PC-9 (cell line): Measurements from ENCODE around the gene ZNF516. TPM values are rescaled to one million over a fixed set of nuclear protein-coding genes. Genes with fewer than 3 reads are reported as not detected.

Experiments used
- BruUV-seq: library from RNA; stranded (reverse); fragments of 400-500 nt; replicated peaks from 2 replicates; lab custom pipeline; 2021; lab: Mats Ljungman, UMichigan
- CTCF ChIA-PET: fragments of 300-600 bp; sonication (Branson Sonifier 250); formaldehyde crosslinking; loops from one replicate; lab custom pipeline; 2022; ENCODE audit warnings: antibody characterized with exemption; lab: Charles Lee
- POLR2A ChIA-PET: fragments of 300-600 bp; sonication (Branson Sonifier 250); formaldehyde crosslinking; loops from one replicate; lab custom pipeline; 2022; ENCODE audit warnings: antibody characterized with exemption; ENCODE audit not compliant: unreplicated experiment; lab: Charles Lee
- DNase-seq, 2 experiments: peaks; one replicate each; pipeline versions ENCODE4 v3.0.0 to v3.0.0-alpha.2; 2015 to 2022; ENCODE audit warnings: mixed read lengths in 1 of 2
- H2AFZ ChIP-seq: fragments of 200-600 bp; sonication (generic); 2 replicates; pipeline ENCODE4 v1.8.1; 2017; ENCODE audit warnings: antibody characterized with exemption
- H3F3A ChIP-seq: fragments of 200-600 bp; sonication (generic); 2 replicates; pipeline ENCODE4 v1.8.1; 2017; ENCODE audit warnings: antibody characterized with exemption, mild to moderate bottlenecking, low read depth; ENCODE audit not compliant: insufficient read depth
- H3K27ac ChIP-seq: fragments of 200-600 bp; sonication (generic); 2 replicates; pipeline ENCODE4 v1.6.1; 2016; ENCODE audit warnings: mixed run types
- H3K27me3 ChIP-seq: fragments of 200-600 bp; sonication (generic); 2 replicates; pipeline ENCODE4 v1.6.1; 2016; ENCODE audit warnings: low read depth, mixed run types; ENCODE audit not compliant: insufficient read depth
- H3K36me3 ChIP-seq: fragments of 200-600 bp; sonication (generic); 2 replicates; pipeline ENCODE4 v1.6.1; 2016; ENCODE audit warnings: low read depth, mixed run types
- H3K4me1 ChIP-seq: fragments of 200-600 bp; sonication (generic); replicated peaks from 2 replicates; pipeline ENCODE4 v1.6.1; 2016; ENCODE audit warnings: mixed run types; ENCODE audit not compliant: insufficient read depth
- H3K4me2 ChIP-seq: fragments of 200-600 bp; sonication (generic); 2 replicates; pipeline ENCODE4 v1.6.1; 2017; ENCODE audit warnings: mixed run types
- H3K4me3 ChIP-seq: fragments of 200-600 bp; sonication (generic); 2 replicates; pipeline ENCODE4 v1.6.1; 2016; ENCODE audit warnings: mixed run types
- H3K79me2 ChIP-seq: fragments of 200-600 bp; sonication (generic); 2 replicates; pipeline ENCODE4 v1.6.1; 2017; ENCODE audit warnings: low read depth, mixed run types
- H3K9me2 ChIP-seq: fragments of 200-600 bp; sonication (generic); 2 replicates; pipeline ENCODE4 v1.8.1; 2017; ENCODE audit warnings: mild to moderate bottlenecking; ENCODE audit not compliant: insufficient read depth
- H3K9me3 ChIP-seq: fragments of 200-600 bp; sonication (generic); 2 replicates; pipeline ENCODE4 v1.8.1; 2016; ENCODE audit warnings: low read depth; ENCODE audit not compliant: insufficient read depth
- H4K20me1 ChIP-seq: fragments of 200-600 bp; sonication (generic); 2 replicates; pipeline ENCODE4 v1.8.1; 2017; ENCODE audit not compliant: insufficient read depth
- EZH2 ChIP-seq: fragments of 200-600 bp; sonication (generic); IDR thresholded peaks from 2 replicates; pipeline ENCODE4 v1.8.0; 2017; ENCODE audit warnings: antibody characterized with exemption, low read depth
- intact Hi-C: fragments of 100-400 bp; cut with micrococcal nuclease; formaldehyde crosslinking; loops from one replicate; pipeline ENCODE4 v1.10.0; 2022; ENCODE audit not compliant: unreplicated experiment
- total RNA-seq: library from RNA; stranded (reverse); gene quantifications from 2 replicates; pipeline ENCODE4 v1.2.3, GENCODE V29; 2021
- TF ChIP-seq, protein P1 (sequence below): fragments of 200-600 bp; sonication (generic); conservative IDR thresholded peaks from 2 replicates; pipeline ENCODE4 v1.6.1; 2017; ENCODE audit warnings: mixed run types, antibody characterized with exemption, mild to moderate bottlenecking, moderate library complexity

ZNF516 gene
- total RNA-seq, 1 experiment from 2014 or later = 32.7 TPM

DNA sequence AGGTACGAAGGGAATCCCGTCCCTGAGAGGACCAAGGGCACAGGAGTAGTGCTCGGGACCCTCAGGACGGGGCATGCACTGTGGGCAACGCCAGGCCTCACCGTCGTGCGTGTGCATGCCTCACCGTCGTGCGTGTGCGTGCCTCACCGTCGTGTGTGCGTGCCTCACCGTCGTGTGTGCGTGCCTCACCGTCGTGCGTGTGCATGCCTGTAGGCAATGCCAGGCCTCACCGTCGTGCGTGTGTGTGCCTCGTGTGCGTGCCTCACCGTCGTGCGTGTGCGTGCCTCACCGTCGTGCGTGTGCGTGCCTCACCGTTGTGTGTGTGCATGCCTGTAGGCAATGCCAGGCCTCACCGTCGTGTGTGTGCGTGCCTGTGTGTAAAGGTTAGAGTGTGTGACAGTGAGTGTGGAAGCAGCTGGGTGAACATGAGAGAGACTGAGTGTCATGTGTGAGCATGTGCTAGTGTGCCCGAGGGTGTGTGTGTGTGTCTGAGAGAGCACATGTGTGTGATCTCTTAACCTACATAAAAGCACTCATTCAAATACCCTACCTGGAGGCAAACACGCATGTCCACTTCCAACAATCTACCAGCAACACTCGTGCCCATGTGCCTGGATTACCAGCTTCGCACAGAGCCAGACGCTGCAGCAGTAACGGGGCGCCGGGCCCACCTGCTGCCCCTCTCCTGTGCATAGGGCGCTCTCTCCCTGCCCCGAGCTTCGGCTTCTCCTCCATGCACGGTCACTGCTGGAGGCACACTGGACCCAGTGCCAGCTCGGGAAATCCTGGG, 36.3 kb downstream of the ZNF516 start:
- H3K4me3 ChIP-seq = no peak overlapping the region
- CTCF ChIA-PET = no interaction called here
- POLR2A ChIA-PET = no interaction called here
- H4K20me1 ChIP-seq = peaks cover 59% of the 10 kb centered on the region
- H2AFZ ChIP-seq = no peak overlapping the region
- no peaks in the 10 kb centered on the region for H3K9me2 ChIP-seq
- H3K9me3 ChIP-seq = no peaks in the 10 kb centered on the region
- DNase-seq = no peak
- no peak overlapping the region for H3K4me2 ChIP-seq
- BruUV-seq = no TSS peak
- no peaks in the 10 kb centered on the region for H3K27me3 ChIP-seq
- peaks cover 17% of the 10 kb centered on the region for H3K79me2 ChIP-seq
- no peaks in the 10 kb centered on the region; the same call in 1 of the 2 replicates for H3K4me1 ChIP-seq
- intact Hi-C loops = loop anchor here (1.0 kb wide), 1 partner anchor 35 kb away; no protein-coding TSS in a partner anchor
- no peak overlapping the region for H3K27ac ChIP-seq
- peaks cover 4% of the 10 kb centered on the region; the same call in 1 of the 2 replicates for H3F3A ChIP-seq
- no peaks in the 10 kb centered on the region for H3K36me3 ChIP-seq
- no peak for TF ChIP-seq EZH2
- TF ChIP-seq, protein P1, sequence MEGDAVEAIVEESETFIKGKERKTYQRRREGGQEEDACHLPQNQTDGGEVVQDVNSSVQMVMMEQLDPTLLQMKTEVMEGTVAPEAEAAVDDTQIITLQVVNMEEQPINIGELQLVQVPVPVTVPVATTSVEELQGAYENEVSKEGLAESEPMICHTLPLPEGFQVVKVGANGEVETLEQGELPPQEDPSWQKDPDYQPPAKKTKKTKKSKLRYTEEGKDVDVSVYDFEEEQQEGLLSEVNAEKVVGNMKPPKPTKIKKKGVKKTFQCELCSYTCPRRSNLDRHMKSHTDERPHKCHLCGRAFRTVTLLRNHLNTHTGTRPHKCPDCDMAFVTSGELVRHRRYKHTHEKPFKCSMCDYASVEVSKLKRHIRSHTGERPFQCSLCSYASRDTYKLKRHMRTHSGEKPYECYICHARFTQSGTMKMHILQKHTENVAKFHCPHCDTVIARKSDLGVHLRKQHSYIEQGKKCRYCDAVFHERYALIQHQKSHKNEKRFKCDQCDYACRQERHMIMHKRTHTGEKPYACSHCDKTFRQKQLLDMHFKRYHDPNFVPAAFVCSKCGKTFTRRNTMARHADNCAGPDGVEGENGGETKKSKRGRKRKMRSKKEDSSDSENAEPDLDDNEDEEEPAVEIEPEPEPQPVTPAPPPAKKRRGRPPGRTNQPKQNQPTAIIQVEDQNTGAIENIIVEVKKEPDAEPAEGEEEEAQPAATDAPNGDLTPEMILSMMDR = no peak

DNA sequence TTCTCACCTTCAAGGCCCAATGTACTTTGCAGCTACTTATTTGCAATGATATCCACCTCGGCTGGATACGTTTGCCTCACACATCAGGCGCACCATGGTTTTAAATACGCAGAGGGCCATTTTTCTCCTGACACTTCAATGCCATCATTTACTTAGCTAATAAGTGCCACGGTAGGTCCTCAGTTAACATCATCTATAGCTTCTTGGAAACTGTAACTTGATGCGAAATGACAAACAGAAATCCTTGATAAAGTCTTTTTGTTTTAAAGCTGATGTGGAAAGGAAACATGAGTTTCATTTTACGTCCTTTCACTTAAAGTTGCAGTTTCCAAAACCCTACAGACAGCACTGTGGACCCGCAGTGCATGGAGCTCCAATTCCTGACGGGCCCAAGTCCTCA, 37.1 kb downstream of the ZNF516 start:
- Histone ChIP-seq H3K4me2 (no peak overlapping the region), H4K20me1 (peaks cover 63% of the 10 kb centered on the region), H3K9me2 (no peaks in the 10 kb centered on the region), H3K4me3 (no peak overlapping the region), H3F3A (peaks cover 4% of the 10 kb centered on the region; the same call in 1 of the 2 replicates), H3K27me3 (no peaks in the 10 kb centered on the region), H3K27ac (no peak overlapping the region), H3K79me2 (peaks cover 17% of the 10 kb centered on the region), H3K9me3 (no peaks in the 10 kb centered on the region), H3K36me3 (no peaks in the 10 kb centered on the region), H2AFZ (no peak overlapping the region), H3K4me1 (no peaks in the 10 kb centered on the region; the same call in 1 of the 2 replicates)
- CTCF ChIA-PET = no interaction called here
- POLR2A ChIA-PET = no interaction called here
- no peak for DNase-seq
- no TSS peak for BruUV-seq
- intact Hi-C loops = no loop called here
- no peak for TF ChIP-seq EZH2
- TF ChIP-seq, protein P1 = no peak

DNA sequence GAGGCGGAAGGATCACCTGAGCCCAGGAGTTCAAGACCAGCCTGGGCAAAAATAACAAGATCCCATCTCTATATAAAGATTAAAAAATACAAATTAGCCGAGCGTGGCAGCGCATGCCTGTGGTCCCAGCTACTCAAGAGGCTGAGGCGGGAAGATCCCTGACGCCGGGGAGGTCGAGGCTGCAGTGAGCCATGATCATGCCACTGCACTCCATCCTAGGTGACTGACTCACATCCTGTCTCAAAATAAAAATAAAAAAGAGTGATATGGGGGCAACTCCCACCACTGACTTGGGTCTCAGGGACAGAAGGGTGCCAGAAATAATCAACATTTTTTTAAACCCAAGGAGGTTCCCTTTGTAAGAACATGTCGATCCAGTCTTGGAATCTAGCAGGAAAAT, 37.6 kb downstream of the ZNF516 start:
- no peaks in the 10 kb centered on the region for H3K36me3 ChIP-seq
- H3K27me3 ChIP-seq = no peaks in the 10 kb centered on the region
- TF ChIP-seq, protein P1 = no peak
- no peak for TF ChIP-seq EZH2
- H3K27ac ChIP-seq = no peak overlapping the region
- no peaks in the 10 kb centered on the region; the same call in 1 of the 2 replicates for H3K4me1 ChIP-seq
- H3K9me2 ChIP-seq = no peaks in the 10 kb centered on the region
- H3K9me3 ChIP-seq = no peaks in the 10 kb centered on the region
- no peak for DNase-seq
- H3K79me2 ChIP-seq = peaks cover 17% of the 10 kb centered on the region
- no peak overlapping the region for H3K4me2 ChIP-seq
- ChIA-PET POLR2A (no interaction called here), CTCF (no interaction called here)
- H3F3A ChIP-seq = peaks cover 4% of the 10 kb centered on the region; the same call in 1 of the 2 replicates
- H2AFZ ChIP-seq = no peak overlapping the region
- H4K20me1 ChIP-seq = peaks cover 66% of the 10 kb centered on the region
- H3K4me3 ChIP-seq = no peak overlapping the region
- intact Hi-C loops = no loop called here
- no TSS peak for BruUV-seq
